ENCODE measurements around the gene MRPL4. TPM values are rescaled to one million over a fixed set of nuclear protein-coding genes. Genes with fewer than 3 reads are reported as not detected.

MRPL4 gene
- total RNA-seq, 2 experiments from 2014 or later: 44.6 to 47.3 TPM

DNA sequence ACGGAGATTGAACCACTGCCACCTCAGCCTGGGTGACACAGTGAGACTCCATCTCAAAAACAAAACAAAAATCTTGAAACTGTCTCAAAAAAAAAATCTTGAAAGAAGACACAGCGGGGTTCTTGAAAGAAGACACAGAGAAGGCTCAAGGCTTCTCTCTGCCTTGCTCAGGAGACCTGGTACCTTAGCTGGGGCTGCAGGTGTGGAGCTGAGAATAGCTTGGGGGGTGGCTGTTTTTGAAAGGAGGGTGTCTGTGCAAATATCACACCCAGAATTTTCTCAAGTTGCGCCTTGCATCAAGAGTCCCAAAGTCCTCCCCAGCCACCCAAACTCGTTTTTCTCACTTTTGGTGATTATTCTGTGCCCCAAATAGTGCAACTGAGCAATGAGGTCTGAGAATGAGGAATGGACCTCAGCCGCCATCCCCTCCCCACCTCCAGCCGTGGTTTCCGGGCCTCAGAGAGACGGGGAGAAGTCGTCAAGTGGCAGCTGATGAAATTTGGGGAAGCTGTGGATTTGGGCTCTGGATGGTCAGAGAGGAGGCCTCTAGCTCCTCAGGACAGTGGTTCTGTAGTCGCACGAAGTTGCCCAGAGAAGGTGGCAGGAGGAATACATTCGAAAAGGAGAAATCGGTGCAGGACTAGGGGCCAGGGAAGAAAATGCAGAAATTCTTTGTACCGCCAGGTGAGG lies 29.7 kb upstream of the MRPL4 start:
- TF ChIP-seq, protein P1, sequence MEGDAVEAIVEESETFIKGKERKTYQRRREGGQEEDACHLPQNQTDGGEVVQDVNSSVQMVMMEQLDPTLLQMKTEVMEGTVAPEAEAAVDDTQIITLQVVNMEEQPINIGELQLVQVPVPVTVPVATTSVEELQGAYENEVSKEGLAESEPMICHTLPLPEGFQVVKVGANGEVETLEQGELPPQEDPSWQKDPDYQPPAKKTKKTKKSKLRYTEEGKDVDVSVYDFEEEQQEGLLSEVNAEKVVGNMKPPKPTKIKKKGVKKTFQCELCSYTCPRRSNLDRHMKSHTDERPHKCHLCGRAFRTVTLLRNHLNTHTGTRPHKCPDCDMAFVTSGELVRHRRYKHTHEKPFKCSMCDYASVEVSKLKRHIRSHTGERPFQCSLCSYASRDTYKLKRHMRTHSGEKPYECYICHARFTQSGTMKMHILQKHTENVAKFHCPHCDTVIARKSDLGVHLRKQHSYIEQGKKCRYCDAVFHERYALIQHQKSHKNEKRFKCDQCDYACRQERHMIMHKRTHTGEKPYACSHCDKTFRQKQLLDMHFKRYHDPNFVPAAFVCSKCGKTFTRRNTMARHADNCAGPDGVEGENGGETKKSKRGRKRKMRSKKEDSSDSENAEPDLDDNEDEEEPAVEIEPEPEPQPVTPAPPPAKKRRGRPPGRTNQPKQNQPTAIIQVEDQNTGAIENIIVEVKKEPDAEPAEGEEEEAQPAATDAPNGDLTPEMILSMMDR (IDR thresholded peaks at IDR 0.05): no peak
- intact Hi-C loops (cut with DNase I, micrococcal nuclease): loop anchor here in 1 of 2 experiments (10.0 kb wide), 1 partner anchor 368 kb away; no protein-coding TSS in a partner anchor
- Histone ChIP-seq H3K9me3 (ENCODE audit: control insufficient read depth in 1 of 2, insufficient read depth in 1 of 2, low read length in 2 of 2) (no peaks in the 10 kb centered on the region), H3K4me3 (ENCODE audit: low read length) (no peak overlapping the region), H3K27ac (ENCODE audit: low read depth in 1 of 2, low read length in 2 of 2) (no peak overlapping the region), H3K4me1 (ENCODE audit: insufficient read depth, low read length) (peaks cover 22% of the 10 kb centered on the region), H3K36me3 (ENCODE audit: insufficient read depth, low read length) (peaks cover 11% of the 10 kb centered on the region), H3K27me3 (ENCODE audit: control insufficient read depth in 1 of 2, insufficient read depth in 2 of 2, low read length in 2 of 2) (no peaks in the 10 kb centered on the region)
- Mint-ChIP-seq H3K4me3 (no peak overlapping the region), H3K27me3 (no peaks in the 10 kb centered on the region), H3K9me3 (no peaks in the 10 kb centered on the region), H3K27ac (no peak overlapping the region), H3K36me3 (ENCODE audit: low read depth) (peaks cover 8% of the 10 kb centered on the region), H3K4me1 (ENCODE audit: low read depth) (peaks cover 10% of the 10 kb centered on the region)
- ChIA-PET POLR2A (no interaction called here), CTCF (interaction anchor here (1.8 kb wide), 1 partner anchor 28 kb away, joined by 6 read pairs; no protein-coding TSS in a partner anchor)
- no peak for ATAC-seq (ENCODE audit: poor library complexity)
- DNase-seq: no peak

DNA sequence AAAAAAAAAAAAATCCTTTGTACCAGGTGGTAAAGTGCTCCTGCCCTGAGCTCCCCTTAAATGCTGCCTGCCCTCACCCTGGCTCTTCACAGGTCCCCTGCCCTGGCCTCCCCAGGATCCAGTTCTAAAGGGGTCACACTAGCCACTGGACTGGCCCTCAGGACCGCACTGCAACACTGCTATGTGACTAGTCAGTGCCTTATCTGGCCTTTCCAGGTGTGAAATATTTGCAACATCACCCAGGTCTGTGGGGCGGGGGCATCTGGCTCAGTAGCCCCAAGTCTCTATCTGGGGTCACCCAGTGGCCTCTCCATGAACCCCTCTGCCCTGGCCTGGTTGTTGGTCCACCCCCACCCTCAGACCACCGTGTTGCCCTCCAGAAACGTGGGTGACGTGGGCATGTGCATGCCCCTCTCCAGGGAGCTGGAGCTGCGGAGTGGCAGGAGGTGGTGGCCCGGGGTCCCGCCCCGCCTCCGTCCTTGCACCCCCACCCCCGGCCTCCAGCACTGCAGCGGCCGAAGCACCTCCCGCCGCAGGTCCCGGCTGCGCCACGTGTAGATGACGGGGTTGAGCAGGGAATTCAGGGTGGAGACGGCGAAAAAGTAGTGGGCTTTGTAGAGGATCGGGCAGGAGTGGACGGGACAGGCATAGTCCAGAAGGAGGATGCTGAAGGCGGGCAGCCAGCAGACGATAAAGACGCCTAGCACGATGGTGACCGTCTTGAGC lies 28.4 kb upstream of the MRPL4 start:
- Histone ChIP-seq H3K4me1 (ENCODE audit: insufficient read depth, low read length) (peaks cover 28% of the 10 kb centered on the region), H3K36me3 (ENCODE audit: insufficient read depth, low read length) (peaks cover 11% of the 10 kb centered on the region), H3K9me3 (ENCODE audit: control insufficient read depth in 1 of 2, insufficient read depth in 1 of 2, low read length in 2 of 2) (no peaks in the 10 kb centered on the region), H3K27me3 (ENCODE audit: control insufficient read depth in 1 of 2, insufficient read depth in 2 of 2, low read length in 2 of 2) (no peaks in the 10 kb centered on the region), H3K4me3 (ENCODE audit: low read length) (no peak overlapping the region), H3K27ac (ENCODE audit: low read depth in 1 of 2, low read length in 2 of 2) (no peak overlapping the region)
- H3K36me3 Mint-ChIP-seq (ENCODE audit: low read depth): peaks cover 8% of the 10 kb centered on the region
- no peaks in the 10 kb centered on the region for H3K9me3 Mint-ChIP-seq
- ChIA-PET POLR2A (no interaction called here), CTCF (no interaction called here)
- TF ChIP-seq, protein P1 (IDR thresholded peaks at IDR 0.05): no peak
- no peaks in the 10 kb centered on the region for H3K27me3 Mint-ChIP-seq
- ATAC-seq (ENCODE audit: poor library complexity) (no peak), DNase-seq (no peak)
- intact Hi-C loops (cut with DNase I, micrococcal nuclease): loop anchor here in 1 of 2 experiments (10.0 kb wide), 1 partner anchor 369 kb away; no protein-coding TSS in a partner anchor
- H3K4me3 Mint-ChIP-seq: no peak overlapping the region
- H3K4me1 Mint-ChIP-seq (ENCODE audit: low read depth): peaks cover 10% of the 10 kb centered on the region
- H3K27ac Mint-ChIP-seq: no peak overlapping the region

DNA sequence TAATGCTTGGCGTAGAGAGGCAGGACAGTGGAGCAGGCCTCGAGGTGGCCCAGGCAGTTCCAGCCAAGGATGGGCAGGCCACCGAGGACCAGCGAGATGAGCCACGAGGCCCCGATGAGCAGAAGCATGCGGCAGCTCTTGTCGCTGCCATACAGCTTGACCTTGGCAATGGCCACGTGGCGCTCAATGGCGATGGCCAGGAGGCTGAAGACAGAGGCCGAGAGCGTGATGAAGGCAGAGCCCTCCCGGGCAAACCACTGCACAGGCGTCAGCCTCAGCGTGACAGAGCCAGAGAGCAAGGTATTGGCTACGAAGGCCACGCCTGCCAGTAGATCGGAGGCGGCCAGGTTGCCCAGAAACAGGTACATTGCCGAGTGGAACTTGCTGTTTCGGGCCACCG lies 27.7 kb upstream of the MRPL4 start:
- ATAC-seq (ENCODE audit: poor library complexity): no peak
- H3K4me1 ChIP-seq (ENCODE audit: insufficient read depth, low read length): peaks cover 28% of the 10 kb centered on the region
- POLR2A ChIA-PET: no interaction called here
- DNase-seq: no peak
- no peaks in the 10 kb centered on the region for H3K9me3 ChIP-seq (ENCODE audit: control insufficient read depth in 1 of 2, insufficient read depth in 1 of 2, low read length in 2 of 2)
- CTCF ChIA-PET: interaction anchor here (1.3 kb wide), 1 partner anchor 26 kb away, joined by 4 read pairs; no protein-coding TSS in a partner anchor
- H3K9me3 Mint-ChIP-seq: no peaks in the 10 kb centered on the region
- H3K4me1 Mint-ChIP-seq (ENCODE audit: low read depth): peaks cover 14% of the 10 kb centered on the region
- H3K36me3 Mint-ChIP-seq (ENCODE audit: low read depth): peaks cover 8% of the 10 kb centered on the region
- TF ChIP-seq, protein P1 (IDR thresholded peaks at IDR 0.05): no peak
- H3K4me3 ChIP-seq (ENCODE audit: low read length): no peak overlapping the region
- no peak overlapping the region for H3K27ac Mint-ChIP-seq
- no peaks in the 10 kb centered on the region for H3K27me3 Mint-ChIP-seq
- H3K36me3 ChIP-seq (ENCODE audit: insufficient read depth, low read length): peaks cover 11% of the 10 kb centered on the region
- H3K4me3 Mint-ChIP-seq: no peak overlapping the region
- H3K27me3 ChIP-seq (ENCODE audit: control insufficient read depth in 1 of 2, insufficient read depth in 2 of 2, low read length in 2 of 2): no peaks in the 10 kb centered on the region
- intact Hi-C loops (cut with DNase I, micrococcal nuclease): loop anchor here in 1 of 2 experiments (10.0 kb wide), 1 partner anchor 370 kb away; no protein-coding TSS in a partner anchor
- no peak overlapping the region for H3K27ac ChIP-seq (ENCODE audit: low read depth in 1 of 2, low read length in 2 of 2)
